HG02943 (cell line): ENCODE measurements around the gene SF1.

Source experiments
- ATAC-seq: cut with Tn5 transposase; IDR thresholded peaks from one replicate; pipeline ENCODE4 v1.9.1; 2021; ENCODE audit warnings: mild to moderate bottlenecking, low read depth, moderate library complexity; ENCODE audit not compliant: unreplicated experiment

SF1 gene

DNA sequence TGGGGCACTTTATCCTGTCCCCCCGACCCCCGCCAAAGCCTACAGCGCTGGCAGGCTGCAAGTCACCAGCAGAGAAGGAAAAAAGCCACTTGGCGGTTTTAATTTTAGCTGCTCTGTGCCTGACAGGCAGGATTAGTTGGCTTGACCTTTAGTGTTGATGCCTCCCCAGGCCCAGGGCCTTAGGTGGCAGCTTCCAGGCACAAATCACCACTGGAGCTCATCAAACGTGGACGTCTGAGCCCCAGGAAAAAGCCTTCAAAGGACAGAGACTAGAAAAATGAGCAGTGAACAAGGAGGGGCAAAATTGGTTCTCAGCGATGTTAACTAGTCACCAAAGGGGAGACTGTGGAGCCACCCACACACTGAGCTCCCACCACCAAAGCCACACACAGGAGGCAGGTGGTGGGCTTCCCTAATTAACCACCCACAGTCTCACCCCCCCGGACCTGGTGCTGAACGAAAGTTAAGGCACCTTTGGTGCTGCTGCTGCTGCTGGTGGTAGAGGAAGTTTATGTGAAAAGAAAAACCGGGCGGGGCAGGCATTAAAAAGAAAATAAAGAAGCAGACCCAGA lies 14.2 kb downstream of the SF1 start:
- no peak for ATAC-seq

DNA sequence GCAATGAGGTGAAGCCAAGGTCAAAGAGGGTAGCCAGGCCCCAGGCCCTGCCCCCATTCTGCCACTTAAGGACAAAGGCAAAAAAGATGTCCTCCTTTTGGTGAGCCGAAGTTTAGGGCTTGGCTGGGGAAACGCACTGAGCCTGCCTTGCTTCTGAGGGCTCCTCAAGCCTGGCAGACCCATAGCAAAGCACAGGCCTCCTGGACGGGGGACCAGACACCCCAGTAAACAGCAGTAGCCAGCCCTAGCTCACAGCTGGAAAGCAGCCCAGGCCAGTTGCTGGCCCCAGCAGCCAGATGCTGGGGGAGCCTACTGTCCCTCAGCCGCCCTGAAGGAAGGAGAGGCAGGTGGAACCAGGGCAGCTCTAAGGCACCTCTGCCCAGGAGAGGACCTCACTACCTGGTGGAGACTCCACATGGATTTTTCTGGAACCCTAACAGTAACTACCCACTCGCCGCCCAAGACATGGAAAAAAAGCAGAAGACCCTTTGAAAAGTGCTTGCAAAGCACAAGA lies 14.8 kb downstream of the SF1 start:
- no peak for ATAC-seq

DNA sequence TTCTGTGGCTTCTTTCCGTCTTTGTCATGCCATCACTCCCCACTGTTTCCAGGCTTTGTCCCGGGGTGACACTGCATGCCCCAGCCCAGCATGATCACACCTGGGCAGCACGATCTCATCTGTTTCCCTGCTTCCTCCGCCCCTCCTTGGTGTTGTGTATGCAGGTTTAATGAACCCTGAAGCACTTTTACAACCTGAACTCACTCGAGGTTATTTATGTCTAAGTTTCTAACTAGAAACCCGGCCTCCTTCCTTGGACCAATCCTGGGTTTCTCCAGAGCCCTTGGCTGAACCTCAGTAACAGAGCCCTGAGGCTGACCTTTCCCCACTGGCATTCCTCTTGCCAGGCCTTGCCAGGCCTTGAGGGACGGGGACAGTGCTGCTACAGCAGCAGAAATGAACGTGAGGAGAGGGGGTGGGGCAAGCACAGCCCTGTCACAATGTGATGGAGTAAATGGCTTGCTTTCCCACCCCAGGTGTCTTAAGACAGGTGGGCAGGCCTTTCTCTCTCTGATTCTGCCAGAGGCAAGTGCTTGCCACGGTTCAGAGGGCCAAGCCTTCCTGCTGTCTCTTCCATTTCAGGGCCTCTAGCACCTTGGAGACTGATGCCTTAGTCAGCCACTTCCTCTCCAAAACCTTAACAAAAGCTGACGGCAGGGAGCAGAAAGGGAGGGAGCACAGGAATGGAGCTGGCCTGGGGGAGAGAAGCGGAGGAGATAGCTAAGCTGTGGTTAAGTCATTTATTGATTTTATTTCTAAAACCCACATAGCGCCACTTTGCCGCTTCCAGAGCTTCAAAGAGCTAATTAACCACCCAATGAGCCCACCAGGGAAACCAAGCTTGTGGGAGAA lies 15.4 kb downstream of the SF1 start:
- ATAC-seq: no peak

DNA sequence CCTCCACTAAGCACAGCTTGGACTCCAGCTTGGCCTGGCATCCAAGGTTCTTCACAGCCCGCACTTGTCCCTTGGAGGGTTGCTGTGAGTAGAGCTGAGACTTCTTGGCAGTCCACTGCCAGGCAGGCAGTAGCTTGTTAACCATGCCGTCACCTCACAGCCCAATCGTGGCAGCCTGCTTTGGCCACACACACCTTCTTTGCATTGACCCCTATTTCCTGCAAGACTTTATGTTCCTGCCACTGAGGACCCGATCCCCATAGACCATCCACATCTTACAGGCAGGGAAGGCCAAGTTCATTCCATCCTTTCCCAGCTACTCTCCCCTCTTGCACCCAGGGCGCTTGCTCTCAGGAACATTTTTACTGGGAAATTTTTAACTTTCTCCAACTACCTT lies 16.1 kb downstream of the SF1 start:
- no peak for ATAC-seq

DNA sequence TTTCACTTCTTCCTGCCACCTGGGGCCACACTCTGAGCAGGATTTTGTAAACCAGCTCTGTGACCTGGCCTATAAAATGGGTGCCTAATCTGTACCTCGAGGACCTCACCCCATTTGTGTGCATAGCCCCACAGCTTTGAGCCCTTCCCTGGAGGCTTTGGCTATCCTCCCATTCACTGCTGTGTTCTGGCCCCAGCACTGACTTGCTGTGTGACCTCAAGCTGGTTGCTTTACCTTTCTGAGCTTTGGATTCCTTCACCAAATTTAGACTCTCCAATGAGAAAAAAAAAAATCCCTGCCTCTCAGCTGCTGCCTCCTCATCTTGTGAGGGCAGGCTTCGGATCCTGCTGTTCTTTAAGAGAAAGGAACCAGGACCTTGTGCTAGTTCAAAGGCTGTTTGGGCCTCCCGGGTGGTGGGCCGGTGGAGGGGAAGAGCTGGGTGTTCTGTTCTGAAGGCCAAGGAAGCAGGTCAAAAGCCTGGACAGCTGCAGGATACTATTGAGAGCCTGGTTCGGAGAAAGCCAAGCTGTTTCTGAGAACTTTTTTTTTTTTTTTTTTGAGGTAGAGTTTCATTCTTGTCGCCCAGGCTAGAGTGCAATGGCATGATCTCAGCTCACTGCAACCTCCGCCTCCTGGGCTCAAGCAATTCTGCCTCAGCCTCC lies 17.5 kb downstream of the SF1 start:
- ATAC-seq: no peak

DNA sequence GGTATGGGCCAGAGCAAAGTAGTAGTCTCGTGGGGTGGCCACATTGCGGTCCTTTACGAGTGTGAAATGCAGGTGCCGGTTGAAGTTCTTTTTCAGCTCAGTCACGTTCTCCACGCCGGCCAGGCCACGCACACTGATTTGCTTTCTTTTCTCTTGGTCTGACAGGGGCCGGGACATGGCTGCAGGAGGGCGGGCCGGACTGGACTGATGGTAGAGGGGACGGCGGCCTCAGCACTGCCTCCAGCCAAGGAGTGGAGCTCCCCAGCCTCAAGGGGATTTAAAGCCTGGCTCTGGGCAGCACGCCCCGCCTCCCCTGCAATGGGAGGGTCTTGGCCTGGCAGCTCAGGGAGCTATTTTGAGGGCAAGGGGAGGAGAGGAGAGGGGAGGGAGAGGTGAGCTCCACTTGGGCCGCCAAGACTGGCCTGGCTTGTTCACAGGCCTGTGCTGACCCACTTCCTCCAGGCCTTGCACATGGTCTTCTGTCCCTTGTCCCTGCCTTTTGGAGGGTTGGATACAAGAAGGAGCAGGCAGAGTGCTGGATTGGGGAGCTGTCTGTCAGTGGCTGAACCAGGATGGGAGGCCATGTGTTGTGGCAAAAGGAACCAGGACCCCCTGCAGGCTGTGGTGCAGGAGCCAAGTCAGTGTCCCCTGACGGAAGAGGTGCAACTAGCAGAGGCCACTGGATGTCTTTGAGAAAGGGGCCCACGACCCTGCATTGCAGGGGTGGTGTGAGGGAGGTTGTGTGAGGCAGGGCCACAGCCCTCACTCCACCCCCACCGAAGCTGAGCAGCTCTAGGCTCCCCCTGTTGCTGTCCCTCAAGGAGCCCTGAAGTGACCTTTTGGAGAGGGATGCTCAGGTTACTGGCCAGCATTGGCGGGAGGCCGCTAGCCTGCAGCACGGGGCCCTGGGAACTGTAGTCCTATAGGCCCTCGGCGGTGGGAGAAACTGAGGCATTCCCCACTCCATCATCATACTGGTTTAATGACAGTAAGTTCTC lies 18.3 kb downstream of the SF1 start, which contains the start of gene PYGM:
PYGM (minus strand) TSS at position 253 of the 998 bp plus-strand sequence; CDS start at position 177, 76 bp downstream.
- ATAC-seq: no peak

DNA sequence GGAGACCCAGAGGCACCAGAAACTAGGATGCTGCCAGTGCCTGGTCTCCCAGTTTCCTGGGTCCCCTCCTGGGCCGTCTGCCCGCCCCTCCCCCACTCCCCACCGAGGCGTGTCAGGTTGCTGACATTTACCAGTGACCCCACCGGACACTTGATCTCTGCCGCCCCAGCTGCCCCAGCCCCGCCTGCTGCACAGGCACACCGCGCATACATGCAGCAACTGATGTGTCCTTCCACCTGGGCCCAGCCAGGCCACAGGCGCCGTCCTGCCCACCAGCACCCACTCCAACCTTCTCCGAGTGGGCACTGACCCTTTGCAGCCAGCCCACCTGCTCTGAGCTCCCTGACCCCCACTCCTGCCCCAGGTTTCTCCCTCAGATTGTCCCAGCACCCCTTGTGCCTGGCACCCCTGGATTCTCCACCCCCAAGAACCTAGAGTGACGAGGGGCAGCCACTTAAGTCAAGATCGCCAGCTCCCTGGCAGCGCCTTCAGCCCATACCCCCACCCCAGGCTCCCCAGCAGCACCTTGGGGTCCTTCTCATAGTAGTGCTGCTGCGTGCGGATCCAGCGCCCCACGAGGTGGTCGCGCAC lies 19.1 kb downstream of the SF1 start:
- no peak for ATAC-seq

DNA sequence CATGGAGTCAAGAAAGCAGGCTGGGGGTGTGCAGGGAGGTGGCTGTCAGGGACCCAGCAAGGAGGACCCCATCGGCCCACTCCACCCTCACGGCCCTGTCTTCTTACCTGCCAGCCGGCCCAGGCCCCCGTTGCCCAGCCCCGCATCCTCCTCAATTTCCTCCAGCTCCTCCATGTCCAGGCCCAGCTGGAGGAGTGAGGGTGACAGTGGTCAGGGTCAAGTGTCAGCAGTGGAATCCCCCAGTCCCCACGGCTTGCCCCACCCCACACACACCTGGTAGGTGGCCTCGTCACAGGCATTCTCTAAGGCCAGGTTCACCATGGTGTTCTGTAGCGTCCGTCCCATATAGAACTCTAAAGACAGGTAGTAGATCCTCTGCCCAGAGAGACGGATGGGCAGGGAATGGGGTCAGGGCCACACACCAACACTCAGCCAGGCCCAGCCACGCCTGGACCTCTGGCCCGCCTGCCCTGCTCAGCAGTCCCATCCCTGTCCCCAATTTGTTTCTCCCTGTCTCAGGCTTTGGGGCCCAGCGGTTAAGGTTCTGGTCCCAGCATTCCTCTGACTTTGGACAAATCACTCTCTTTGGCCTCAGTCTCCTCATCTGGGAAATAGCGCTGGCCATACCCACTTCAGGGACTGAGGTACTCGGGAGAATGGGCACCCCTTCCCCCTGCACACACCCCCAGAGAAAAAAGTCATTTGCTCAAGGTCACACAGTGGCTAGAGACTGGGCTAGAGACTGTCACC lies 19.8 kb downstream of the SF1 start:
- no peak for ATAC-seq

DNA sequence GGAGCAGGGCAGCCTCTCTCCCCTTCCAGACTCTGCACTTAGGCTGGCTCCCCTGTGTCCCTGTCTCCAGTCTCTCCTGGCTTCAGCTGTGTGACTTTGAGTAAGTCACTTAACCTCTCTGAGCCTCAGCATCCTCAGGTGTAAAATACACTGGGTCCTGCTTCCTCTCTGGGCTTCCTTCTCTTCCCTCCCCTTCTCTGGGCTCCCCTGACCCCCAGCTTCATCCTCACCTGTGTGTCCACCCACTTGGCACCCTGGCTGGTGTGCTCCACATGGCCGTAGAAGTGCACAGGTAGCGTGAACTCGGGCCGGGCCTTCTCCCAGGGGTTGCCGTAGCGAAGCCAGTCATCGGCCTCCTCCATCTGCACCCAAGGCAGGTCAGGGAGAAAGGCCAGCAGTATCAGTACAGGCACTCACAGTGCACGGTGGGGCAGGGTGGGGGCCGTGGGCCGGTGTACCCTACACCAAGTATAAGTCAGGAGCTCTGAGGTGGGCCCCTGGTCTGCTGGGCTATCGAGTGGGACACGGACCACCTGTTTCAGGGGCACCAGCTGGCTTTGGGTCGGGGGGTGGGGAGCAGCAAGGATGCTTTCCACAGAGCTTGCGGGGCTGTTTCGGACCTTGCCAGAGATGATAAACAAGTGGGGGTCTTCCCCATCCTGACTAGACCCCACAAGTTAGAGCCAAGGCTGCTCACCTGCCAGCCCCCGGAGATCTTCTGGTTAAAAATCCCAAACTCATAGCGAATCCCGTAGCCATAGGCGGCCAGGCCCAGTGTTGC lies 20.6 kb downstream of the SF1 start:
- ATAC-seq: no peak

DNA sequence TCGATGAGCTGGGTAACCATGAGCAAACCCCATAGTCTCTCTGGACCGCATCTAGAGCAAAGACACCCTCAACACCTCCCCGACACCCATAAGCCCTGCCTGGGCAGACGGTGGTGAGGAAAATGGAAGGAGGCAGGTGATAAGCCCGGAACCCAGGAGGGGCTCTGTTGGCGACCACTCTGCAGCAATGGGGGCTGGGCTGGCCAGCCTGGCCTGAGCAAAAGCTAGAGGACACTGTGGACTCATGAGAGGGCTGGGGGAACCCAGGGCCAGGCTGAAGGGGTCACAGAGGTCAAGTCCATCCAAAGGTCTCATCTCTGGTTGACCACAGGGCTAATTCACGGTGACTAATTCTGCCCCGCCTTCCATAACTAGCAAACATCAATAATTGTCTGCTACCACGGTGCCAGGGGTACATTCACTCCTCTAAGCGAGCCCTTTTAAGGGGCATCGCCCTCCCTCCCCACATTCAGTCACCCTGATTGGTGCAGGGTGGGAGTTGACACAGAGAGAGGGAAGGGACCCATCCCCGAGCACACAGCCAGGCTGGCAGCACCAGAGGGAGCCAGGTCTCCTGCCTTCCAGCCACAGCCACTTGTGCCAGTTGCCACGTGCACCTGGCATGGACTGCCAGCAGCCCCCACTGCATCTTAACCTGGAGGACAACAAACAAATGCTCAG lies 22.5 kb downstream of the SF1 start:
- no peak for ATAC-seq

DNA sequence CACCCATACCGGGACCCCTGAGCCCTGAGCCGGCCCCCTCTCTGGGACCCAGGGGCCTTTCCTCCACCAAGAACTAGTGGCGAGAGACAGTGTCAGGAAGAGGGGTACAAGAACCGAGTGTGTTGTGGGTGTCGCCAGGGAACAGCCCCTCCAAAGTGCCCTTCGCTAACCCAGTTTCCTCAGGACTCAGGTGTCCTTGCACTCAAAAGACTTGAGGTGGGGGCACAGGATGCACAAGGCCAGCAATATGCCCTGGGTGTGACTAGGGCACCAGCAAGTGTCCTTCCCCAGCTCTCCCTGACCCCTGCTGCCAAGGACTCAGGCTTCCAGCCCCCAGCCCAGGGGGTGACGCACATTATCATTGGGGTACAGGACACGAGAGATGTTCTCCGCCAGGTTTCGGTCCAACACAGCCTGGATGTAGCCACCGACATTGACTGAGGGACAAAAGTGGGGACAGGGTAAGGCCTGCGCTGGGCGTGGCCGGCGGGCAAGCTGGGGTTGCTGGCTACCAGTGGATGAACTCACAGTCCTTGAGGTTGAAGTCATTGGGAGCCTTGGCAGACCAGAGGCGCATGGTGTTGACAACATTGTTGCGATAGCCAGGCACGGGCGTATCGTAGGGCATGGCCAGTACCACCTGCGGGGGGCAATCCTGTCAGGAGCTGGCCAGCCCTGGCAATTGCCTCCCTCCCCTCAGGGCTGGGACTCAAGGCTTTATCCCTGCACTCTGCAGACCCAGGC lies 23.3 kb downstream of the SF1 start:
- ATAC-seq: no peak

DNA sequence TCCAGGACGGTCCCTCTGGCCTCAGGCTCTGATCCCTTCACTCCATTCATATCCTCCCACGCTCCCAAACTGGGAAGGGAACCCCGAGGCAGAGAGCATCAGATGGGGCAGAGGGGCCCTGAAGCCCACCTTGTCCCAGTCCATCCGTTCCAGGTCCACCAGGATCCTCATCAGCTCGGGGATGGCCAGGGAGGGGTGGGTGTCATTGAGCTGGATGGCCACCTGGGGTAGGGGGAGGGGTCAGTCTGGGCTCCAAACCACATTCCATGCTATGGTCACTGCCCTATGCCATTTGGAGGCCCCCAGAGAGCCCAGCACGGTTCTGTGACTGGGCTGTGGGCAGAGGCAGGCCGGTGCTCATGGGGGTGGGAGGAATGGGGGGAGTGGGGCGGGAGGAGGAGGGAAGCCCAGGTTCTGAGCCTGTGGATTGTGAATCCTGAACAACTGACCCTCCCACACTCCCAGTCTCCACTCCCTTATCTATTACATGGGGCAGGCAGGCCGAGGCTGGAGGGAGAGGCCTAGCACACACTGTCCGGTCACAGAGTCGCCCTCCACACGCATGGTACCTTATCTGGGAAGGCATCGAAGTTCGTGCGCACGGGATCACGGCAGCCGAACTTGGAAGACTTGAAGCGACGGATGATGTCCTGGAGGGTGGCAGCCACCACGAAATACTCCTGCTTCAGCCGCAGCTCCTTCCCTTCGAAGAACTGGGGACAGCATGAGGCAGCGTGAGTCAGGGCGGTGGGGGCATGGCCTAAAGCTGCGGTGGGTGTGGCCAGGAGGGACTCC lies 24.0 kb downstream of the SF1 start:
- ATAC-seq: no peak

DNA sequence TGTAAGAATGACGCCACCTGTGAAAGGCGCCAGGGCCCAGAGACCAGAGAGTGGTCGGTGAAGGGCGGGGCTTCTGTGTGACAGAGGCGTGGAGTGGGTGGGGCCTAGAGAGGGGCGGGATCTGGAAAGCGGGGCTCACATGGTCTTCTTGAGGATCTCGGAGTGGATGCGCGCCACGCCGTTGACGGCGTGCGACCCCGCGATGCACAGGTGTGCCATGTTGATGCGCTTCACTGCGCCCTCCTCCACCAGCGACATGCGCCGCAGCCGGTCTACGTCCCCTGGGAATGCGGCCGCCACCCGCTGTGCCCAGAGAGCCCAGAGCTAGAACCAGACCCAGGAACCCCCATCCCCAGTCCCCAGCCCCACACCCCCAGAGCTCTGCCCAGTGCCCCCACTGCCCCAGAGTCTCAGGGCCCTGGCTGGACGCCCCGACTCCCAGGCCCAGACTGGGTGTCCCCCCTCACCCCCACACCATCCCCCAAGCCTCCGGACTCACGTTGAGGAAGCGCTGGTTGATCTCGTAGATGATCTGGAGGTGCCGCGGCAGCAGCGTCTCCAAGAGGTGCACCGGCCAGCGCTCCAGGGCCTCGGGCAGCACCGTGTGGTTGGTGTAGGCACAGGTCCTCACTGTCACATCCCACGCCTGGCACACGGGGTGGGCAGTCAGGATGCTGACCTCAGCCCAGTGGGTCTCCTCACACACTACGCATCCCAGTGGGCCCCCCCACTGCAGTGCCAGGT lies 24.8 kb downstream of the SF1 start:
- no peak for ATAC-seq

DNA sequence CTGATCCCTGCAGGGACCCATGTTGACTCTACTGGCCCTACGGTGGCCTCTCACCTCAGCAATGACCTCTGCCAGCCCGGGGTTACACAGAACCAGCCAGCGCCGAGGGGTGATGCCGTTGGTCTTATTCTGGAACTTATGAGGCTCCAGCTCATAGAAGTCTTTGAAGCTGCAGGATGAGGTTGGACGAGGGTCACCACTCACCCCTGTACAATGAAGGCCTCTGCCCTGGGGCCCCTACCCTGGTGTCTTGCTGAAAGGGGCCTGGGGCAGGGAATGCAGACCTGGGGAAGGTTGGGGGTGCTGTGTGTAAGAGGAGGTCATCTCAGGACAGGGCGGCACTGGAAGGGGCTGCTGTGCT lies 25.3 kb downstream of the SF1 start:
- ATAC-seq: no peak

DNA sequence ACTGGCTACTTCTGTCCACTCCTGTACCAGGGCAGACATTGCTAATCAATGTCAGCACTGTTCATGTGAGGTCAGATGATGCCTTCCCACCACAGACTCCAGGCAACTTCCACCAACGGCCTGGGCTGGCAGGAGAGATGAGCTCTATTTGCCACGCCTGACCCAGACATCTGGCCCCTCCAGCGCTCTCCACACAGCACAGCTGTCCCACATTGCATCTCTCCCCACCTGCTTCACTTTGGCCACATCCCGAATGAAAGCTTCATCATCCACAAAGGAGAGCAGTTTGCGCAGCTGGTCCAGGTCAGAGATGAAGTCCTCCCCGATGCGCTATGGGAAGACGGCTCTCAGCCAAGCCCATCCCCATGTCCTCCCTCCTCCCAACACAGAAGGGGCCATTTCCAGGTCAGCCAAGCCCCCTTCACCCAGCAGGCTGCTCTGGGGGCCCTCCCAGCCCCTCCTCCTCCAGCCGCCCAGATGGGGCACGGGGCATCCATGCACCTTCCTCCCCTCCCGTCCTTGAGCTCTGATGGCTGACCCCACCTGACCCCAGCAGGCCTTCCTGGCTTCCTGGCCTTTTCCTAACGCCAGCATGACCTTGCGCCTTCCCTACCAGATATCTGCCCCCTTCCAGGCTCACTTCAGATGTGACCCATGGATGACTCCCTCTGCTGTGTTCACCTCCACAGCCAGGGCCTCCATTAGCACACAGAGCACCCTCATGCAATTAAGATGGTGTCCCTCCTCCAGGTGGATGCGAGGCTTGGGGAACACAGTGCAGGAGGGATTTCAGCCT lies 26.0 kb downstream of the SF1 start:
- ATAC-seq: no peak
